Transverse colon (tissue), 3 donors: ENCODE data around the gene DYNC1LI1.

Experiments used
- EP300 ChIP-seq: sonication (generic); formaldehyde crosslinking; IDR thresholded peaks from one replicate; pipeline ENCODE4 v1.6.1; 2017; ENCODE audit warnings: antibody characterized with exemption, low read depth
- TF ChIP-seq, protein P1 (sequence below), 5 experiments: fragments of 200-600 bp in 3 of 5; fragments of 450-650 bp in 2 of 5; sonication (generic) in 3 of 5; IDR thresholded peaks; 1 replicate in 2 of 5; 2 replicates in 3 of 5; pipeline ENCODE4 v1.5.1; 2016 to 2017; ENCODE audit warnings: antibody characterized with exemption in 5 of 5, inconsistent platforms in 3 of 5, mild to moderate bottlenecking in 2 of 5, moderate library complexity in 1 of 5

DNA sequence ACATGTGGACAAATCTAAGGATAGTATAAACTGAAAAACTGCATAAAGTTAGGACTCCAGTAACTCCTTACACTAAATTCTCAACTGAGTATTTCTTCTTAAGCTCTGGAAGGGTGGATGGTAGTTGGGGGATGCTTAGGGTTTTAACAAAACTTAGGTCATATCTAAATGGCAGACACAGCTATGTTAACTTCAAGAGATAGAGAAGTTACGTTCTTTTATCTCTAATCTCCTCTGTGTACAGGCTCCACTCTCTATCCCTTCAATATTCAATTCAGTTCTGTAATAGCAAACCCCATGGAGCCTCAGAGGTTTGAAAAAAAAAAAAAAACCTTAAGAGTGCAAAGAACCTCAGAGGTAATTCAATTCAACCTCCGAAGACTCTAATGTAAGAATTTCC is 71.1 kb downstream of the DYNC1LI1 start:
- no peak for TF ChIP-seq EP300
- TF ChIP-seq, protein P1, sequence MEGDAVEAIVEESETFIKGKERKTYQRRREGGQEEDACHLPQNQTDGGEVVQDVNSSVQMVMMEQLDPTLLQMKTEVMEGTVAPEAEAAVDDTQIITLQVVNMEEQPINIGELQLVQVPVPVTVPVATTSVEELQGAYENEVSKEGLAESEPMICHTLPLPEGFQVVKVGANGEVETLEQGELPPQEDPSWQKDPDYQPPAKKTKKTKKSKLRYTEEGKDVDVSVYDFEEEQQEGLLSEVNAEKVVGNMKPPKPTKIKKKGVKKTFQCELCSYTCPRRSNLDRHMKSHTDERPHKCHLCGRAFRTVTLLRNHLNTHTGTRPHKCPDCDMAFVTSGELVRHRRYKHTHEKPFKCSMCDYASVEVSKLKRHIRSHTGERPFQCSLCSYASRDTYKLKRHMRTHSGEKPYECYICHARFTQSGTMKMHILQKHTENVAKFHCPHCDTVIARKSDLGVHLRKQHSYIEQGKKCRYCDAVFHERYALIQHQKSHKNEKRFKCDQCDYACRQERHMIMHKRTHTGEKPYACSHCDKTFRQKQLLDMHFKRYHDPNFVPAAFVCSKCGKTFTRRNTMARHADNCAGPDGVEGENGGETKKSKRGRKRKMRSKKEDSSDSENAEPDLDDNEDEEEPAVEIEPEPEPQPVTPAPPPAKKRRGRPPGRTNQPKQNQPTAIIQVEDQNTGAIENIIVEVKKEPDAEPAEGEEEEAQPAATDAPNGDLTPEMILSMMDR (IDR thresholded peaks at IDR 0.05) = no peak
